ENCODE measurements around the gene PCSK5. TPM values are rescaled to one million over a fixed set of nuclear protein-coding genes. Genes with fewer than 3 reads are reported as not detected.

Gene PCSK5
- total and polyA plus RNA-seq, 2 donors (not counting 3 experiments of a cell fraction or from before 2014, with no cell fraction given), result 2.6 to 4.8 TPM

GRCh38 chr9:76395381-76395780 is 504.9 kb downstream of the PCSK5 start:
- POLR2A ChIA-PET, result no interaction called here
- Histone ChIP-seq H3K36me3 (ENCODE audit: control insufficient read depth in 2 of 2, extremely low read depth in 1 of 2, insufficient read depth in 2 of 2, low read length in 2 of 2) (no peaks in the 10 kb centered on the region), H3K9me3 (replicated peaks; ENCODE audit: control insufficient read depth, insufficient read depth, low read length) (no peaks in the 10 kb centered on the region), H3K9ac (replicated peaks; ENCODE audit: extremely low read depth, insufficient read depth, low read length) (peak overlapping the region; percentile 98), H4K20me1 (replicated peaks; ENCODE audit: control insufficient read depth, extremely low read depth, insufficient read depth, low read length) (no peaks in the 10 kb centered on the region), H3K4me1 (ENCODE audit: control insufficient read depth, extremely low read depth, insufficient read depth, low read length) (peaks cover 21% of the 10 kb centered on the region), H2AFZ (ENCODE audit: low read depth, low read length) (peak overlapping the region; percentile 47), H3K27ac (ENCODE audit: insufficient read depth, low read depth, low read length) (no peak overlapping the region), H3K79me2 (ENCODE audit: control insufficient read depth, insufficient read depth, low read length) (peaks cover 24% of the 10 kb centered on the region), H3K9me1 (replicated peaks; ENCODE audit: control insufficient read depth, extremely low read depth, insufficient read depth, low read length) (no peaks in the 10 kb centered on the region), H3K4me2 (ENCODE audit: insufficient read depth, low read length) (peak overlapping the region; percentile 80), H3K4me3 (replicated peaks in 1 of 3; ENCODE audit: insufficient read depth in 1 of 3, low read depth in 1 of 3, low read length in 3 of 3) (peak overlapping the region in 1 of 3 experiments; percentile 87), H3K27me3 (ENCODE audit: control insufficient read depth in 2 of 2, insufficient read depth in 2 of 2, low read length in 2 of 2) (no peaks in the 10 kb centered on the region)
- no peak for DNase-seq (ENCODE audit: low read depth, low spot score)
- intact Hi-C loops (cut with micrococcal nuclease) (loop anchor here (2.0 kb wide), 3 partner anchors 51 to 309 kb away; no protein-coding TSS in a partner anchor), dilution Hi-C loops (cut with MboI; ENCODE audit: extremely low pct_ligation_motif_present, low sequenced_read_pairs) (no loop called here)
- BruUV-seq (replicated peaks), result no TSS peak
- FAIRE-seq, result no peak
- CTCF ChIA-PET, result interaction anchor here (1.4 to 2.6 kb wide), 6 partner anchors 9 to 309 kb away, joined by 5 to 17 read pairs (median 8); no protein-coding TSS in a partner anchor
- TF ChIP-seq, protein P1, sequence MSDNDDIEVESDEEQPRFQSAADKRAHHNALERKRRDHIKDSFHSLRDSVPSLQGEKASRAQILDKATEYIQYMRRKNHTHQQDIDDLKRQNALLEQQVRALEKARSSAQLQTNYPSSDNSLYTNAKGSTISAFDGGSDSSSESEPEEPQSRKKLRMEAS (IDR thresholded peaks at IDR 0.05; ENCODE audit: insufficient read depth, insufficient read length), result no peak
- TF ChIP-seq JUN (IDR thresholded peaks at IDR 0.05; ENCODE audit: borderline replicate concordance, insufficient read depth, insufficient read length, low read depth), result no peak
- no peak for TF ChIP-seq GATA2 (IDR thresholded peaks at IDR 0.05; ENCODE audit: insufficient read depth, insufficient read length, low read depth, low read length)
- TF ChIP-seq EZH2 (IDR thresholded peaks at IDR 0.05; ENCODE audit: borderline replicate concordance, low read depth, low read length, severe bottlenecking), result no peak
- TF ChIP-seq MYC (IDR thresholded peaks at IDR 0.05; ENCODE audit: low read depth, low read length), result no peak
- TF ChIP-seq POLR2AphosphoS5 (IDR thresholded peaks at IDR 0.05; ENCODE audit: insufficient read depth, low read depth, low read length), result no peak
- no peak for TF ChIP-seq CTCF (IDR thresholded peaks at IDR 0.05; ENCODE audit: extremely low read depth in 1 of 2, insufficient read depth in 1 of 2, low read depth in 1 of 2, low read length in 2 of 2)
- TF ChIP-seq POLR2A (IDR thresholded peaks at IDR 0.05; ENCODE audit: low read depth, low read length), result no peak
- TF ChIP-seq FOS (IDR thresholded peaks at IDR 0.05; ENCODE audit: borderline replicate concordance, insufficient read depth, low read length), result no peak
